ENCODE results near the gene REXO4. TPM values are rescaled to one million over a fixed set of nuclear protein-coding genes. Genes with fewer than 3 reads are reported as not detected.

Gene REXO4
- total RNA-seq, 4 donors from 2014 or later: 6.4 to 25.0 (median 20.2) TPM

GRCh38 chr9:133439337-133439736, 21.5 kb upstream of the REXO4 start:
- no peaks in the 10 kb centered on the region for H3K27me3 ChIP-seq
- DNase-seq: no peak
- H3K4me1 ChIP-seq: no peaks in the 10 kb centered on the region
- H3K36me3 ChIP-seq: no peaks in the 10 kb centered on the region
- no peaks in the 10 kb centered on the region for H3K9me3 ChIP-seq
- intact Hi-C loops (cut with DNase I; ENCODE audit: low total_unique reads): no loop called here
- no peak for TF ChIP-seq POLR2A (IDR thresholded peaks at IDR 0.05)
- no peak for TF ChIP-seq CTCF (IDR thresholded peaks at IDR 0.05)
- H3K4me3 ChIP-seq: no peak overlapping the region
- H3K27ac ChIP-seq: no peak overlapping the region

- no peak for DNase-seq
- H3K36me3 ChIP-seq: no peaks in the 10 kb centered on the region
- no peaks in the 10 kb centered on the region for H3K27me3 ChIP-seq
- no peaks in the 10 kb centered on the region for H3K4me1 ChIP-seq
- H3K4me3 ChIP-seq: no peak overlapping the region
- no peak overlapping the region for H3K27ac ChIP-seq
- no peak for TF ChIP-seq CTCF (IDR thresholded peaks at IDR 0.05)
- no peak for TF ChIP-seq POLR2A (IDR thresholded peaks at IDR 0.05)
- intact Hi-C loops (cut with DNase I; ENCODE audit: low total_unique reads): no loop called here
- no peaks in the 10 kb centered on the region for H3K9me3 ChIP-seq
Observed at GRCh38 chr9:133437753-133438531, 20.1 kb upstream of the REXO4 start.

- Histone ChIP-seq H3K4me1 (no peaks in the 10 kb centered on the region), H3K9me3 (no peaks in the 10 kb centered on the region), H3K36me3 (no peaks in the 10 kb centered on the region), H3K27ac (no peak overlapping the region), H3K4me3 (no peak overlapping the region), H3K27me3 (no peaks in the 10 kb centered on the region)
- no peak for DNase-seq
- intact Hi-C loops (cut with DNase I; ENCODE audit: low total_unique reads): no loop called here
- TF ChIP-seq POLR2A (IDR thresholded peaks at IDR 0.05) (no peak), CTCF (IDR thresholded peaks at IDR 0.05) (no peak)
Observed at GRCh38 chr9:133436681-133437080, 18.9 kb upstream of the REXO4 start.

GRCh38 chr9:133433351-133433843, 15.6 kb upstream of the REXO4 start:
- Histone ChIP-seq H3K4me3 (no peak overlapping the region), H3K27me3 (no peaks in the 10 kb centered on the region), H3K9me3 (no peaks in the 10 kb centered on the region), H3K27ac (no peak overlapping the region), H3K4me1 (peaks cover 0 to 6% of the 10 kb centered on the region in 2 donors), H3K36me3 (no peaks in the 10 kb centered on the region)
- DNase-seq: no peak
- intact Hi-C loops (cut with DNase I; ENCODE audit: low total_unique reads): no loop called here
- TF ChIP-seq POLR2A (IDR thresholded peaks at IDR 0.05): no peak
- TF ChIP-seq CTCF (IDR thresholded peaks at IDR 0.05): no peak

GRCh38 chr9:133430244-133430643, 12.4 kb upstream of the REXO4 start:
- intact Hi-C loops (cut with DNase I; ENCODE audit: low total_unique reads): no loop called here

More at GRCh38 chr9:133430244-133430643, 12.4 kb upstream of the REXO4 start:
- Histone ChIP-seq H3K27me3 (peaks cover 0 to 12% of the 10 kb centered on the region in 2 donors), H3K27ac (no peak overlapping the region), H3K36me3 (no peaks in the 10 kb centered on the region), H3K4me3 (no peak overlapping the region), H3K4me1 (peaks cover 0 to 9% of the 10 kb centered on the region in 2 donors), H3K9me3 (no peaks in the 10 kb centered on the region)
- no peak for DNase-seq
- TF ChIP-seq POLR2A (IDR thresholded peaks at IDR 0.05) (no peak), CTCF (IDR thresholded peaks at IDR 0.05) (no peak)
